HG03060 (cell line): ENCODE results near the gene DESI2.
"Not testable (repeated sequence)": the region's sequence is repeated elsewhere in the genome, so short reads cannot be mapped to it uniquely, and the experiment has no call there.

Experiments used
- ATAC-seq: cut with Tn5 transposase; IDR thresholded peaks from one replicate; pipeline ENCODE4 v1.9.1; 2021; ENCODE audit warnings: low read depth, moderate number of reproducible peaks; ENCODE audit not compliant: unreplicated experiment

Gene DESI2

GRCh38 chr1:244702620-244703019, 49.7 kb downstream of the DESI2 start:
- ATAC-seq: no peak

- no peak for ATAC-seq
Observed at GRCh38 chr1:244704107-244704506, 51.2 kb downstream of the DESI2 start.

- ATAC-seq: no peak
Observed at GRCh38 chr1:244705261-244706234, 52.6 kb downstream of the DESI2 start.

DNA sequence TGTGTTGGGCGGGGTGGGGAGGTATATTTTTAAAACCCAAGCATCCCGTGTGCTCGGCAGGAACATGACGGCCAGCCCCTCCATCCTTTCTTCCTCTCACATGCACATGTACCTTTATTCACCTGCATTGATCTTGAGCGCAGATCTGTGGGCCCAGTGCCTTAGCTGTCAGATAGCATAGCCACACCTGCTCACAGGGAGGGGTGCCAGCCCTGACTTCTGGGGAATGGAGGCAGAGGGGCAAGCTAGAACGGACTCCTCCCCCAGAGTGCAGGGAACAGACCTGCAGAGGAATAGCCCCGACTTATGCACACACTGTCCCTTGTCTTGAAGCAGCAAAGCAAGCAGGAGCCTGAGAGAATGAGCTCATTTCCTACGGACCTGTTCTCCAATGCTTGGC, 56.1 kb downstream of the DESI2 start:
- ATAC-seq: no peak

GRCh38 chr1:244709476-244710368, 56.8 kb downstream of the DESI2 start:
- ATAC-seq: no peak

- no peak for ATAC-seq
Observed at GRCh38 chr1:244710474-244711062, 57.6 kb downstream of the DESI2 start.

GRCh38 chr1:244712669-244713068, 59.7 kb downstream of the DESI2 start:
- ATAC-seq: no peak

- ATAC-seq: no peak
Observed at GRCh38 chr1:244713332-244713731, 60.4 kb downstream of the DESI2 start.

DNA sequence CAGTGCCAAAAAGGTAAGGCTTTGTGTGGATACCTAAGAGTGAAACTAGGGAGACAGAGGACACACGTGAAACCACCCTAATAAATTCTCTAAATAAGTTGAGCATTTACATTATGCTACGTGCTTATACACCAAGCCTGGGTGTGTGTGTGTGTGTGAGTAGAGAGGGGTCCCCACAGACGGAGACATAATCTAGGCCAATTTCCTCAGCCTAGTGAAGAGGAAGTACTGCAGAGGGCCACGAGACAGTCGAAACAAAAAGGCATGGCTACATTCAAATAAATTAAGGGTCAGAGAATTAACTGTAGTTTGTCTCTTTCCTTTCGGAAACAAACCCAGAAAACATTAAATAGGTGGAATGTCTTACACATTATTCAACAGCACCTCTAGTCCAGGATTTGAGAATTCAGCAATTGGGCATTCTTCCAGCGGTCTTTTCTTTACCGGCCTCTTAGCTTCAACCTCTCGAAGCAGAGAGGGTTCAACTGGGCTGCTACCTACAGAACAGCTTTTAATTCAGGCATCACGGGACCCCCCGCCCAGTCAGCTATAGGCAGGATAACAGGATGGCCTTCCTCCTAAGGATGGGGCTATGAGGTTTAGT, 75.0 kb downstream of the DESI2 start:
- ATAC-seq: no peak

DNA sequence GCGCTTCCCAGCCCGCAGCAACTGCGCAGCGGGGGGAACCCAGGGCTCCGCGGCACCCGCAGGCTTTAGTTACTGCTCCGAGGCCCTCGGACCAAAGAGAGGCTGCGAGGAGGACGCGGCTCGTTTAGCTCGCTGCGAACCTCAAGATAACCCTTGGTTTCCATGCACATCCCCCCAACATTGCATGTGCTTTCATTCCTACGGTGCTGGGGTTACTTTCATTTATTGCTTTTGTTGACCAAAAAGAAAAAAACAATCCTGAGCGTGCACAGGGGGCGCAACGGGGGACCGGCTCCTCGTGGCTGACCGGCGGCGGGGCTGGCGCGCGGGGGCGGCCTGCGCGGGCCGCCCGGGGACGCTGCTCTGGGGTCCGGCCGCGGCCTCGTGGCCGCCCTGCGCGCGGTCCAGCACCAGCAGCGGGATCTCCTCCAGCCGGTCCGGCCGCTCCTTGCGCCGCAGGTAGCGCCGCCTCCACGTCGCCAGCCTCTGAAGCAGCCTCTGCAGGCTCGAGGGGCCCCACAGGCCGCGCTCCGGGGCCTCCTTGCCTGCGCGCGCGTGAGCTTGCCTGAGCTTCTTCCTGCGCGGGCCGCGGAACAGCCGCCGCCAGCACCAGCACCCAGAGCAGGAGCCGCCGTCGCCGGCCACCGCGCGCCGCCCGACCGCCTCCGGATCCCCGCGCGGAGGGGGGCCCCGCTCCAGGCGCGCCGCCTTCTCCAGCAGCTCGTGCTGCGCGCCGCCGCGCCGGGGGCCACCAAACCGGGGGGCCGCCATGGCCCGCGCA, 77.4 kb downstream of the DESI2 start:
- no peak for ATAC-seq

DNA sequence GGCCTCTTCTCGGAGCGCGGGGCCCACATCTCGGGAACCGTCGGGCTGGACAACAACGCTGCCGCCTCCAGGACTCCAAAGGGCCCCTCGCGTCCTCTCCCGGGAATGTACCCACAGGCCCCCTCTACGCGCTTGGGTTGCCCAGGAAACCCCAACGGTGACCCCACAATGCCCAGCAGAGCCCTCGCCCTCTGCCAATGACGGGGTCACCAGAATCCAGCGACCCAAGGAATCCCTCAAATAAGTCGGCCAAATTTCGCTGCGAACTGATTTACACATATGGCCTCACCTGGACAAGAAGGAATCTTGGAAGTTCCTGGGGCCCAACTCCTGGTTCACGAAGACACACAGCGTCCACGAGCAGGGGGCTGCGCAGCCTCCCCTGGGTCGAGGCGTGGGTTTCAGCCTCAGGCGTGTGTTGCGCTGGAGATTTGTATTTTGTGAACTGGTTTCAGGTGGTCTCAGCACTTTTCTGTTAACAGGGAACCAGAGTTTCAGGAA, 78.1 kb downstream of the DESI2 start:
- ATAC-seq: no peak

GRCh38 chr1:244731651-244732050, 78.7 kb downstream of the DESI2 start:
- ATAC-seq: no peak

- ATAC-seq: no peak
Observed at GRCh38 chr1:244732851-244733450, 80.0 kb downstream of the DESI2 start.

DNA sequence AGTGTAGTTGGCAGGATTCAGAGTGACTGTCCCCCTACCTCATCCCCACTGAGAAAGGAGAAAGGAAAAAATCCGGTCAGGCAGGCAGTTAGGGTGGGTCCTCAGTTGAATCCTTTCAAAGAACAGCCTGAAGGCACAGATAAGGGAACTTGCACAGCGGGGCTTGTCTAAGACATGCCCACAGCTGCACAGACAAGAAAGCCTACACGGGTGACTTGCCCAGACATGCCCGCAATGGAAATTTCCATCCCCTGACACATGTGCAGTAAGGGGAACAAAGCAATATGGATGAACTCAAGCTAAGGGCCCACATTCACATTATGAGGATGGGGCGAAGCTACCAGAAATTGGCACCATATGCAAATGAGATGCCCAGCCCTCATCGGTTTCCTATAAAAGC, 82.5 kb downstream of the DESI2 start:
- no peak for ATAC-seq

DNA sequence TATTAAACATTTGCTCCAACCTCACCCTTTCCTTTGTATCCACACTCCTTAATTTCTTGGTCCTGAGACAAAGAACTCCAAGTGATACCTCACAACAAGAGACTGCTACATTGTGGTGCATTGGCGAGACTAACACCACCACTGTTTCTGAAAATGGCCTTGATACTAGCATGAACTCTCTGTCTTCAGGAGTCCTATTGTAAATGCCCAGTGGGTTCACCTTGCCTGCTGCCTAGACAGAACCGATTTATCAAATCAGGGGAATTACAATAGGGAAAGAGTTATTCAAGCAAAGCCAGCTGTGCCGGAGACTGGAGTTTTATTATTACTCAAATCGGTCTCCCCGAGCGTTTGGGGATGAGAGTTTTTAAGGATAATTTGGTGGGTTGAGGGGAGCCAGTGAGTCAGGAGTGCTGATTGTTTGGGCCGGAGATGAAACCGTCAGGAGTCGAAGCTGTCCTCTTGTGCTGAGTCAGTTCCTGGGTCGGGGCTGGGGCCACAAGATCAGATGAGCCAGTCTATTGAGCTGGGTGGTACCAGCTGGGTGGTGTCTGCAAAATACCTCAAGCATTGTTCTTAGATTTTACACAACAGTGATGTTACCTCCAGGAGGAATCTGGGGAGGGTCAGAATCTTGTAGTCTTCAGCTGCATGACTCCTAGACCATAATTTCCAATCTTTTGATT, 83.1 kb downstream of the DESI2 start:
- no peak for ATAC-seq

DNA sequence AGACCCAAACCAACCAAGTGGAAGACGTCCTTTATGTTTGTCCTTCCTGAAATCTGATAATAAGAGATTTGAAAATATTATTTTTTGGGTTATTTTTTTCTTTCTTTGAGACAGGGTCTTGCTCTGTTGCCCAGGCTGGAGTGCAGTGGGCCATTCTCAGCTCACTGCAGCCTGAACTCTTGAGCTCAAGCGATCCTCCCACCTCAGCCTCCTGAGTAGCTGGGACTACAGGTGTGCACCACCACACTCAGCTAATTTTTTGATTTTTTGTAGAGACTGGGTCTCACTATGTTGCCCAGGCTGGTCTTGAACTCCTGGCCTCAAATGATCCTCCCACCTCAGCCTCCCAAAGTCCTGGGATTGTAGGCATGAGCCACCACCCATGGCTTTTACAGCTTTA, 86.2 kb downstream of the DESI2 start:
- not testable (repeated sequence) for ATAC-seq

- ATAC-seq: not testable (repeated sequence)
Observed at GRCh38 chr1:244740027-244740617, 87.2 kb downstream of the DESI2 start.

GRCh38 chr1:244741692-244742091, 88.8 kb downstream of the DESI2 start:
- ATAC-seq: no peak
